Gastroesophageal sphincter (tissue), 3 donors: ENCODE measurements around the gene SKOR1.

ENCODE experiments used
- EP300 ChIP-seq: sonication (generic); formaldehyde crosslinking; IDR thresholded peaks from one replicate; pipeline ENCODE4 v1.6.1; 2017; ENCODE audit warnings: antibody characterized with exemption, mild to moderate bottlenecking
- POLR2A ChIP-seq, 2 donors: fragments of 450-650 bp; IDR thresholded peaks; one replicate each; pipeline ENCODE4 v1.6.1; 2017; ENCODE audit warnings: antibody characterized with exemption in 2 of 2, mild to moderate bottlenecking in 2 of 2, moderate library complexity in 1 of 2
- POLR2AphosphoS5 ChIP-seq: sonication (generic); formaldehyde crosslinking; IDR thresholded peaks from one replicate; pipeline ENCODE4 v1.6.1; 2017; ENCODE audit warnings: antibody characterized with exemption
- TF ChIP-seq, protein P1 (sequence below), 4 experiments: fragments of 200-600 bp in 2 of 4; fragments of 450-650 bp in 2 of 4; sonication (generic) in 1 of 4; IDR thresholded peaks; one replicate each; pipeline ENCODE4 v1.5.1; 2017 to 2019; ENCODE audit warnings: antibody characterized with exemption in 4 of 4, mild to moderate bottlenecking in 2 of 4, moderate library complexity in 2 of 4

DNA sequence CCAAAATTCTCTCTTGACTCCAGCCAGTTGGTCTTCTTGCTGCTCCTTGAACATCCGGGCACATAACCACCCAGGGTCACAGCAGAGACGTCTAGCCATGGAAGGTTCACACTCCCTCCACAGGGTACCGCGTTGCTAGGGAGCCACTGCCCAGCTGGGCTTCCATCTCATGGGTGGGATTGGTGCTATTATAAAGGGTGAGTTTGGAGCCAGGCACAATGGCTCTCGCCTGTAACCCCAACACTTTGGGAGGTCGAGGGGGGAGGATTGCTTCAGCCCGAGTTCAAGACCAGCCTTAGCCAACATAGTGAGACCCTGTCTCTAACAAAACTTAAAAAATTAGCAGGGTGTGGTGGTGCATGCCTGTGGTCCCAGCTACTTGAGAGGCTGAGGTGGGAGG, 17.5 kb upstream of the SKOR1 start:
- TF ChIP-seq, protein P1, sequence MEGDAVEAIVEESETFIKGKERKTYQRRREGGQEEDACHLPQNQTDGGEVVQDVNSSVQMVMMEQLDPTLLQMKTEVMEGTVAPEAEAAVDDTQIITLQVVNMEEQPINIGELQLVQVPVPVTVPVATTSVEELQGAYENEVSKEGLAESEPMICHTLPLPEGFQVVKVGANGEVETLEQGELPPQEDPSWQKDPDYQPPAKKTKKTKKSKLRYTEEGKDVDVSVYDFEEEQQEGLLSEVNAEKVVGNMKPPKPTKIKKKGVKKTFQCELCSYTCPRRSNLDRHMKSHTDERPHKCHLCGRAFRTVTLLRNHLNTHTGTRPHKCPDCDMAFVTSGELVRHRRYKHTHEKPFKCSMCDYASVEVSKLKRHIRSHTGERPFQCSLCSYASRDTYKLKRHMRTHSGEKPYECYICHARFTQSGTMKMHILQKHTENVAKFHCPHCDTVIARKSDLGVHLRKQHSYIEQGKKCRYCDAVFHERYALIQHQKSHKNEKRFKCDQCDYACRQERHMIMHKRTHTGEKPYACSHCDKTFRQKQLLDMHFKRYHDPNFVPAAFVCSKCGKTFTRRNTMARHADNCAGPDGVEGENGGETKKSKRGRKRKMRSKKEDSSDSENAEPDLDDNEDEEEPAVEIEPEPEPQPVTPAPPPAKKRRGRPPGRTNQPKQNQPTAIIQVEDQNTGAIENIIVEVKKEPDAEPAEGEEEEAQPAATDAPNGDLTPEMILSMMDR (IDR thresholded peaks at IDR 0.05), result no peak
- TF ChIP-seq POLR2AphosphoS5 (no peak), POLR2A (IDR thresholded peaks at IDR 0.05) (no peak), EP300 (no peak)
